CD8-positive, alpha-beta memory T cell (primary cell): Measurements from ENCODE around the gene TAAR6. TPM values are rescaled to one million over a fixed set of nuclear protein-coding genes. Genes with fewer than 3 reads are reported as not detected.

Source experiments
- CTCF ChIA-PET: fragments of 350-600 bp; sonication (Branson Sonifier 250); formaldehyde crosslinking; loops from one replicate; lab custom pipeline; 2021; ENCODE audit warnings: antibody characterized with exemption; lab: Charles Lee
- POLR2A ChIA-PET: fragments of 350-600 bp; sonication (Branson Sonifier 250); formaldehyde crosslinking; loops from one replicate; lab custom pipeline; 2021; ENCODE audit warnings: antibody characterized with exemption; lab: Charles Lee
- DNase-seq, 5 donors: peaks; one replicate each; pipeline versions ENCODE4 v3.0.0 to v3.0.0-alpha.2; 2020 to 2022; ENCODE audit warnings: mixed read lengths in 1 of 5
- H3K27ac ChIP-seq: one replicate; pipeline ENCODE4 v1.7.0; 2013; ENCODE audit warnings: low read depth, mild to moderate bottlenecking, low read length, moderate library complexity
- H3K27me3 ChIP-seq: 2 replicates; pipeline ENCODE4 v1.7.0; 2013; ENCODE audit warnings: low read length, mild to moderate bottlenecking; ENCODE audit not compliant: insufficient read depth, poor library complexity, severe bottlenecking
- H3K36me3 ChIP-seq: 2 replicates; pipeline ENCODE4 v1.7.0; 2013; ENCODE audit warnings: mild to moderate bottlenecking, low read length, moderate library complexity; ENCODE audit not compliant: insufficient read depth
- H3K4me1 ChIP-seq: 2 replicates; pipeline ENCODE4 v1.7.0; 2013; ENCODE audit warnings: mild to moderate bottlenecking, low read length, moderate library complexity; ENCODE audit not compliant: insufficient read depth
- H3K4me3 ChIP-seq: 2 replicates; pipeline ENCODE4 v1.7.0; 2013; ENCODE audit warnings: mild to moderate bottlenecking, low read length
- H3K9me3 ChIP-seq: 2 replicates; pipeline ENCODE4 v1.7.0; 2013; ENCODE audit warnings: mild to moderate bottlenecking, low read length
- H3K27ac Mint-ChIP-seq, 8 donors: one replicate each; pipeline ENCODE4 v1.8.0; 2020 to 2021; ENCODE audit warnings: mixed read lengths in 8 of 8, mild to moderate bottlenecking in 6 of 8, inconsistent platforms in 3 of 8, moderate library complexity in 3 of 8
- H3K27me3 Mint-ChIP-seq, 2 donors: one replicate each; pipeline ENCODE4 v1.8.0; 2020 to 2021; ENCODE audit warnings: mixed read lengths in 2 of 2, mild to moderate bottlenecking in 1 of 2, moderate library complexity in 1 of 2
- H3K36me3 Mint-ChIP-seq, 3 donors: one replicate each; pipeline ENCODE4 v1.8.0; 2020 to 2021; ENCODE audit warnings: mixed read lengths in 3 of 3, inconsistent platforms in 1 of 3, mild to moderate bottlenecking in 1 of 3
- H3K4me1 Mint-ChIP-seq, 3 donors: one replicate each; pipeline ENCODE4 v1.8.0; 2020 to 2021; ENCODE audit warnings: mixed read lengths in 3 of 3, inconsistent platforms in 1 of 3, mild to moderate bottlenecking in 1 of 3
- H3K4me3 Mint-ChIP-seq, 7 donors: one replicate each; pipeline ENCODE4 v1.8.0; 2020 to 2021; ENCODE audit warnings: mixed read lengths in 7 of 7, mild to moderate bottlenecking in 6 of 7, moderate library complexity in 4 of 7, inconsistent platforms in 2 of 7
- H3K9me3 Mint-ChIP-seq, 5 donors: one replicate each; pipeline ENCODE4 v1.8.0; 2020 to 2022; ENCODE audit warnings: mixed read lengths in 5 of 5, mild to moderate bottlenecking in 3 of 5, moderate library complexity in 2 of 5, inconsistent platforms in 1 of 5
- polyA plus RNA-seq: library from polyadenylated mRNA; unstranded; fragments of 300-500 nt; fragmentation: Illumina TruSeq; gene quantifications from one replicate; pipeline ENCODE4 v1.2.3, GENCODE V29; 2021
- total RNA-seq, 2 experiments: library from RNA; stranded (reverse); gene quantifications; one replicate each; pipeline ENCODE4 v1.2.3, GENCODE V29; 2021

Gene TAAR6
- total and polyA plus RNA-seq, 3 experiments from 2014 or later, result not detected

DNA sequence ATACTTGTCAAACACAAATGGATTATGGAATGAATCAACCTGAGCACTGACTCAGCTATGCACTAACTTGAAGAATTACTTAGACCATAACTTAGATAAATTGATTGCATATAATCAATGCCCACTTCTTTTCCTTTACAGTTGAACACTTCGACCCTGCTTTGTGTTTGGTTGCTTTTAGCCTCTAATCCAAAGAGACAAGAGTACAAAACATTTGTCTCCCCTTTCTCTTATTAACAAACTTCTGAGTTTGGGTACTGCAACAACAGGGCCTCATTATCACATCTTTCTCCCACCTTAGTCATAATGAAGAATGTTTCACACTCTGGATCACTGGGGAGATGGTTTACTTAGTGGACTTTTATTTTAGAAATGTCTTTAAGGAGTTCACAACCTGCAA, 2.6 kb upstream of the TAAR6 start:
- no peaks in the 10 kb centered on the region for H3K4me1 ChIP-seq
- Mint-ChIP-seq H3K27me3 (peaks cover 2 to 40% of the 10 kb centered on the region in 2 donors), H3K27ac (no peak overlapping the region), H3K4me1 (no peaks in the 10 kb centered on the region), H3K36me3 (no peaks in the 10 kb centered on the region), H3K9me3 (no peaks in the 10 kb centered on the region), H3K4me3 (no peak overlapping the region)
- H3K27ac ChIP-seq, result no peak overlapping the region
- no peak for DNase-seq
- CTCF ChIA-PET, result no interaction called here
- H3K4me3 ChIP-seq, result no peak overlapping the region
- H3K36me3 ChIP-seq, result no peaks in the 10 kb centered on the region
- no peaks in the 10 kb centered on the region for H3K9me3 ChIP-seq
- H3K27me3 ChIP-seq, result peaks cover 8% of the 10 kb centered on the region
- POLR2A ChIA-PET, result no interaction called here

DNA sequence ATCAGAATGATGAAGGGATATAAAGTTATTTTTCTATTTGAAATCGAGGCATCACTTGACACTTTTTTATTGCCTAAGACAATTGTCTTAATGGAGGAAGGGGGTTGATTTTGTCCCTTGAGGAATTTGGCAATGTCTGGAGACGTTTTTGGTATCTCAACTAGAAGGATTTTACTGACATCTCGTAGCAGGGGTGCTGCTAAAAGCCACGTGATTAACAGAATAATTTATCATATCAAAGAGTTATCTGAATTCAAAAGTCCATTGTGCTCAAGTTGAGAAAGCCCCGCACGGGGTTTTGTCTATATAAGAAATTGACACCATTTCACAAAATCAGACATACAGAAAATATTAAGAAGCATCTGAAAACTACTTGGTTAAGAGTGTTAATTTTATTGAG, 1.5 kb upstream of the TAAR6 start:
- Mint-ChIP-seq H3K4me1 (no peaks in the 10 kb centered on the region), H3K27me3 (peaks cover 2 to 41% of the 10 kb centered on the region in 2 donors), H3K36me3 (no peaks in the 10 kb centered on the region), H3K9me3 (no peaks in the 10 kb centered on the region), H3K27ac (no peak overlapping the region), H3K4me3 (no peak overlapping the region)
- POLR2A ChIA-PET, result no interaction called here
- no peak overlapping the region for H3K4me3 ChIP-seq
- no peak overlapping the region for H3K27ac ChIP-seq
- no peaks in the 10 kb centered on the region for H3K4me1 ChIP-seq
- no peak for DNase-seq
- H3K27me3 ChIP-seq, result peaks cover 3% of the 10 kb centered on the region
- CTCF ChIA-PET, result no interaction called here
- no peaks in the 10 kb centered on the region for H3K9me3 ChIP-seq
- H3K36me3 ChIP-seq, result no peaks in the 10 kb centered on the region

DNA sequence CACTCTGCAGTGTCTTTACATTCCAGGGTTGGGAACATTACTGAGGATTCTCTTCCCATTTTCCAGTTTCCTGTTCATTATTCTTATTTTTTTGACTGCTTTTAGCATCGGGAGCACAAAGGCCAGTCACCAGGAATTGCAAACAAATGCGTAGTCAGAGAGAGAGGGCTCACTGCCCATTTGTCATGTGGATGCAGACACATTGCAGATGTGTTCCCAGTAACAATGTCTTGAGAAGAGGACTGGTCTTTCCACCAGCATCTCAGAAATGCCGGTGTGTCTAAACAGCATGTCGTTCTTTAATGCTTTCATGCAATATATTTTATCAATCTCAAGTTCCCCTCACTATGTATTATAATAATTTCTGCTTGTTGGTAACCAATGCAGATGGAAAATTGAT, 952 bp upstream of the TAAR6 start:
- H3K4me3 Mint-ChIP-seq, result no peak overlapping the region
- DNase-seq, result no peak
- no peaks in the 10 kb centered on the region for H3K4me1 ChIP-seq
- no peak overlapping the region for H3K27ac Mint-ChIP-seq
- ChIA-PET CTCF (no interaction called here), POLR2A (no interaction called here)
- H3K4me1 Mint-ChIP-seq, result no peaks in the 10 kb centered on the region
- H3K4me3 ChIP-seq, result no peak overlapping the region
- H3K36me3 Mint-ChIP-seq, result no peaks in the 10 kb centered on the region
- H3K27ac ChIP-seq, result no peak overlapping the region
- H3K36me3 ChIP-seq, result no peaks in the 10 kb centered on the region
- H3K27me3 Mint-ChIP-seq, result peaks cover 2 to 45% of the 10 kb centered on the region in 2 donors
- H3K9me3 Mint-ChIP-seq, result no peaks in the 10 kb centered on the region
- no peaks in the 10 kb centered on the region for H3K9me3 ChIP-seq
- H3K27me3 ChIP-seq, result peaks cover 3% of the 10 kb centered on the region

DNA sequence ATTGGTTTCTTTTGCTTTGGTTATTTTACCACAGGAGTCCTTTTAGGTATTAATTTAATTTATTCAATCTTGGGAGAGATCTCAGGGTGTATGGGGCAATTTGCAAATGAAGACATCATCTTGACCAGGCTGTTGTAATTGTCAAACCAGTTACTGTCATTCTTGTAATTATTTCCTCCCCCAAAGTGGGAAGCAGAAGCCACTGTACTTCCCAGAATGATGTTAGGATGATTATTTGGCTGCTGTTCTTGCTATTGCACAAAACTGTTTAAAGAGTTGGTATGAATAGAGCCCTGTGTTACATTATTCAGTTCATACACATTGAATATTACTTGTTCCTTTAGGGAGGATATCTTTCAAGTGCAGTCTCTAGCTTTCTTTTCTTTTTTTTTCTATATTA, 1.7 kb downstream of the TAAR6 start:
- Histone ChIP-seq H3K4me1 (no peaks in the 10 kb centered on the region), H3K27ac (no peak overlapping the region), H3K36me3 (no peaks in the 10 kb centered on the region), H3K4me3 (no peak overlapping the region), H3K9me3 (no peaks in the 10 kb centered on the region), H3K27me3 (peaks cover 3% of the 10 kb centered on the region)
- peaks cover 2 to 42% of the 10 kb centered on the region in 2 donors for H3K27me3 Mint-ChIP-seq
- H3K4me3 Mint-ChIP-seq, result no peak overlapping the region
- CTCF ChIA-PET, result no interaction called here
- H3K27ac Mint-ChIP-seq, result no peak overlapping the region
- no peaks in the 10 kb centered on the region for H3K4me1 Mint-ChIP-seq
- H3K36me3 Mint-ChIP-seq, result no peaks in the 10 kb centered on the region
- no peak for DNase-seq
- POLR2A ChIA-PET, result no interaction called here
- H3K9me3 Mint-ChIP-seq, result no peaks in the 10 kb centered on the region

DNA sequence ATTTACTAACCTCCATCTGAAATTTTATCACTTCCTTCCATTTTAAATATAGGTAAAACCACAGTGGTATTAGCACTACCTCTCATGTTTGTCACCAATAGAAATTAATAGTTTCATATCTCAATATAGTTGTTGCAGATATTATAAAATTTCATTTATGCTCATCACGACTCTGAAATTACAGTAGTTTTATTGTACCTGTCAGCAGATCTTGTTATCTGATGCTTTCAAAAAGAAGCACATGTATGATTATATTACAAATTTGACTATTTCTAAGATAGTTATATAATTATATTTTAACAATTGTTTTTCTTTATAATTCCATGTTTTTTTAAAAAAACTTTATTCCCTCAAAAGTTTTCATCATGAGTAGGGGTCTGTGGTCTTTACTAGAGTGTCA, 14.6 kb downstream of the TAAR6 start:
- Mint-ChIP-seq H3K4me1 (no peaks in the 10 kb centered on the region), H3K4me3 (no peak overlapping the region), H3K36me3 (no peaks in the 10 kb centered on the region), H3K27me3 (peaks cover 14 to 26% of the 10 kb centered on the region in 2 donors), H3K27ac (no peak overlapping the region), H3K9me3 (peaks cover 0 to 3% (median 0%) of the 10 kb centered on the region in 5 donors)
- Histone ChIP-seq H3K9me3 (no peaks in the 10 kb centered on the region), H3K27me3 (no peaks in the 10 kb centered on the region), H3K4me1 (no peaks in the 10 kb centered on the region), H3K27ac (no peak overlapping the region), H3K4me3 (no peak overlapping the region), H3K36me3 (no peaks in the 10 kb centered on the region)
- DNase-seq, result no peak
- POLR2A ChIA-PET, result no interaction called here
- CTCF ChIA-PET, result no interaction called here

DNA sequence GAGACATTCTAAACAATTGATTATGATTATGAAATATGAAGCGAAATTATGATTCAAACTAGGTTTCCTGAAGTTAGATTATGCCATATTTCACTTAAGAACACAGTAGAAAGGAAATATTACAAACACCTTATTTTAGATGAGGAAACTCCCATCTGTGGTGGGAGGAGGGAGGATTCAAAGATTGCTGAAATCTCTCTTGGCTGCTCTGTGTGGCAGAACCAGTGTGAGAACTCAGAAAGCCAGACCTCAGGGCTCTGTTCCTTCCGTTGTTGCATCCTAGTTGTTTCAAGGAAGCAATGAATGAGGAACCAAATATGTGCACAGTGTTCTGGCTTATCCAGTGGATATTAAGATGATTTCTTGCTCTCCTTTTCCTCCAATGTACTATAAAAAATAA, 17.3 kb downstream of the TAAR6 start:
- no peak for DNase-seq
- Mint-ChIP-seq H3K4me3 (no peak overlapping the region), H3K9me3 (no peaks in the 10 kb centered on the region), H3K36me3 (no peaks in the 10 kb centered on the region), H3K4me1 (no peaks in the 10 kb centered on the region), H3K27ac (no peak overlapping the region), H3K27me3 (peaks cover 11 to 18% of the 10 kb centered on the region in 2 donors)
- H3K36me3 ChIP-seq, result no peaks in the 10 kb centered on the region
- no peak overlapping the region for H3K4me3 ChIP-seq
- no peaks in the 10 kb centered on the region for H3K4me1 ChIP-seq
- CTCF ChIA-PET, result no interaction called here
- H3K27me3 ChIP-seq, result no peaks in the 10 kb centered on the region
- H3K9me3 ChIP-seq, result no peaks in the 10 kb centered on the region
- POLR2A ChIA-PET, result no interaction called here
- H3K27ac ChIP-seq, result no peak overlapping the region

DNA sequence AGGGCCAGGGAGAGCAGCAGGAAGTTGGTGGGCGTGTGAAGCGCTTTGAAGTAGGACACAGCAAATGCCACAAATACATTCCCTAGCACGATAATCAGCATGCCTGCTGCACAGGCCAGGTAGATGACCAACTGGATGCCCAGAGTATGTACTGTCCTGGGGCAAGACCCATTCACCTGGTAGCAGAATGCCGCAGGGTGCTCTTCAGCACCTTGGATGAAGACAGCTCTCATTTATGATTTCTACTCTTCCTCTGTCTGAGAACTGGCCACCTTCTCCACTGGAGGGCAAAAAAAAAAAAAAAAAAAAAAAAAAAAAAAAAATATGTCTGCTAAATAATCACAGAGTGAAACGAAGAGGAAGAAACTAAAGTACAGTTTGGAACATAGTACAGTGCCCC, 19.3 kb downstream of the TAAR6 start, which contains the start of gene TAAR5:
TSS of gene TAAR5 (minus strand) at position 288 of the 400 bp plus-strand sequence. CDS start at position 233, 55 bp downstream.
- Mint-ChIP-seq H3K4me1 (no peaks in the 10 kb centered on the region), H3K36me3 (no peaks in the 10 kb centered on the region), H3K9me3 (no peaks in the 10 kb centered on the region), H3K27me3 (peaks cover 14 to 25% of the 10 kb centered on the region in 2 donors), H3K4me3 (no peak within 1 kb of the TSS), H3K27ac (no peak within 1 kb of the TSS)
- no peaks in the 10 kb centered on the region for H3K36me3 ChIP-seq
- POLR2A ChIA-PET, result no interaction called here
- H3K9me3 ChIP-seq, result no peaks in the 10 kb centered on the region
- no peak within 1 kb of the TSS for H3K4me3 ChIP-seq
- H3K27ac ChIP-seq, result no peak within 1 kb of the TSS
- CTCF ChIA-PET, result interaction anchor here (1.1 kb wide), 2 partner anchors 28 to 30 kb away, joined by 4 read pairs; no protein-coding TSS in a partner anchor
- no peaks in the 10 kb centered on the region for H3K4me1 ChIP-seq
- H3K27me3 ChIP-seq, result no peaks in the 10 kb centered on the region
- no peak for DNase-seq

DNA sequence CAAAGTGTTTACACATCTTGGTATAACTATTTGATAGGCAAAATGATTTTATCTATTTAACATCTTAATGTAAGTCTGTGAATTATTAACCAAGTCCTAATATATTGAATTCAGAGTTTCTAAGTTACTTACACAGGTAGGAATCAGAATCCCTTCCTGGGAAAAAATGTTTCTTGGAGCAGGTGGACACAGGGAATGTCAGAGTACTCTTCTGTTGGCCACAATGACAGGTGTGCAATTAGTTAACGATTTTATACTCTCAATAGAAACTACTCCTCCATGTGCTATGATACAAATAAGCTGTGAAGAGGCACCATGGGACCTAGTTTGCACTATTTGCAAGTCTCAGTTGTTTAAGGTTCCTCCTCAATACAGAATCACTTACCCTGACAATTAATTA, 20.2 kb downstream of the TAAR6 start:
- H3K4me1 ChIP-seq, result no peaks in the 10 kb centered on the region
- Mint-ChIP-seq H3K4me3 (no peak overlapping the region), H3K27ac (no peak overlapping the region), H3K4me1 (no peaks in the 10 kb centered on the region), H3K9me3 (no peaks in the 10 kb centered on the region), H3K27me3 (peaks cover 14 to 26% of the 10 kb centered on the region in 2 donors), H3K36me3 (no peaks in the 10 kb centered on the region)
- no peak overlapping the region for H3K4me3 ChIP-seq
- H3K36me3 ChIP-seq, result no peaks in the 10 kb centered on the region
- ChIA-PET CTCF (interaction anchor here (1.1 kb wide), 1 partner anchor 27 kb away, joined by 4 read pairs; no protein-coding TSS in a partner anchor), POLR2A (no interaction called here)
- H3K27me3 ChIP-seq, result no peaks in the 10 kb centered on the region
- no peak for DNase-seq
- H3K27ac ChIP-seq, result no peak overlapping the region
- no peaks in the 10 kb centered on the region for H3K9me3 ChIP-seq

DNA sequence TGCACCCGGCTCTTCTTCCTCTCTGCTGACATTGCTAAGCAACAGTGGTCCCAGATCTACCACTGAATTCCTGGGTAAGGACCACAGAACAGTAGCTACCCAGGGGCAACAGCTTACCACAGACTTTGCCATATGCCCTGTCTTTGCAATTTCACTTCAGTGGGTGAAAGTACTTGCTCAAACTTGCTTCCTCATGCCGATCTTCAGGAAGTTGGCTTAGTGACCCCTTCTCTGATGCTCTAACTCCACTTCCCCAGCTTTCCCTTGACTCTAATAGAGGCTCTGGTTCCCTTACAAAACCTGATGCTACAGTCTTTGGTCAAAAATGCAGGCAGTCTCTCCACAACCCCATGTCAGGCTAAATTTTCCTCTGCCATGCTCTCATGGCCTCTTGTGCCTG, 22.7 kb downstream of the TAAR6 start:
- H3K36me3 ChIP-seq, result no peaks in the 10 kb centered on the region
- CTCF ChIA-PET, result no interaction called here
- Mint-ChIP-seq H3K36me3 (no peaks in the 10 kb centered on the region), H3K27ac (no peak overlapping the region), H3K9me3 (no peaks in the 10 kb centered on the region), H3K27me3 (peaks cover 10 to 33% of the 10 kb centered on the region in 2 donors), H3K4me3 (no peak overlapping the region), H3K4me1 (no peaks in the 10 kb centered on the region)
- H3K27me3 ChIP-seq, result no peaks in the 10 kb centered on the region
- H3K27ac ChIP-seq, result no peak overlapping the region
- H3K4me3 ChIP-seq, result no peak overlapping the region
- H3K4me1 ChIP-seq, result no peaks in the 10 kb centered on the region
- no peak for DNase-seq
- no peaks in the 10 kb centered on the region for H3K9me3 ChIP-seq
- POLR2A ChIA-PET, result no interaction called here
